Upper lobe of left lung (tissue), 6 donors: ENCODE results near the gene COG7. TPM values are rescaled to one million over a fixed set of nuclear protein-coding genes. Genes with fewer than 3 reads are reported as not detected.

Experiments used
- ATAC-seq, 2 donors: fragments of 200-7000 bp; cut with Tn5 transposase; one replicate each; pipeline ENCODE4 v1.9.1; 2022; ENCODE audit warnings: mild to moderate bottlenecking in 2 of 2, moderate library complexity in 2 of 2; ENCODE audit not compliant: low FRiP score in 2 of 2
- DNase-seq, 2 donors: peaks; one replicate each; pipeline ENCODE4 v3.0.0-alpha.2; 2019 to 2020
- H3K27ac ChIP-seq, 4 donors: fragments of 200-600 bp; sonication (generic); one replicate each; pipeline ENCODE4 v1.5.1; 2016 to 2019
- H3K27me3 ChIP-seq, 4 donors: fragments of 200-600 bp; sonication (generic); one replicate each; pipeline ENCODE4 v1.5.1; 2017 to 2019
- H3K36me3 ChIP-seq, 4 donors: fragments of 200-600 bp; sonication (generic); one replicate each; pipeline ENCODE4 v1.5.1; 2016 to 2019
- H3K4me1 ChIP-seq, 4 donors: fragments of 200-600 bp; sonication (generic); one replicate each; pipeline ENCODE4 v1.5.1; 2018 to 2019
- H3K4me3 ChIP-seq, 4 donors: fragments of 200-600 bp; sonication (generic); one replicate each; pipeline ENCODE4 v1.5.1; 2017 to 2019; ENCODE audit warnings: mild to moderate bottlenecking in 2 of 4, moderate library complexity in 1 of 4
- H3K9me3 ChIP-seq, 4 donors: fragments of 200-600 bp; sonication (generic); one replicate each; pipeline ENCODE4 v1.5.1; 2018 to 2019
- EP300 ChIP-seq, 4 donors: sonication (generic); formaldehyde crosslinking; IDR thresholded peaks; one replicate each; pipeline ENCODE4 v1.5.1; 2017; ENCODE audit warnings: antibody characterized with exemption in 4 of 4, control low read depth in 2 of 4
- POLR2A ChIP-seq, 4 donors: fragments of 450-650 bp; IDR thresholded peaks; one replicate each; pipeline ENCODE4 v1.5.1; 2016 to 2017; ENCODE audit warnings: antibody characterized with exemption in 4 of 4, mild to moderate bottlenecking in 2 of 4
- POLR2AphosphoS5 ChIP-seq, 2 donors: sonication (generic); formaldehyde crosslinking; IDR thresholded peaks; one replicate each; pipeline ENCODE4 v1.5.1; 2017; ENCODE audit warnings: antibody characterized with exemption in 2 of 2
- whole genome bisulfite sequencing, 2 donors: methylation state at CpG; one replicate each; pipeline ENCODE4 v1.1.5; 2017 to 2018; 5-methylcytosine and 5-hydroxymethylcytosine counted together
- total RNA-seq, 6 donors: library from RNA; depleted of rRNA in 4 of 6; stranded (reverse); fragments of >200 nt in 4 of 6; gene quantifications; one replicate each; pipeline versions ENCODE4 v1.1.0 to v1.2.1, GENCODE V29; 2016 to 2021
- TF ChIP-seq, protein P1 (sequence below), 6 experiments: fragments of 450-650 bp in 4 of 6; fragments of 200-600 bp in 2 of 6; sonication (generic) in 2 of 6; IDR thresholded peaks; one replicate each; pipeline ENCODE4 v1.5.1; 2016 to 2019; ENCODE audit warnings: antibody characterized with exemption in 6 of 6
- donor health status: DM: no; HTN: no; CAD: no; lungs with moderate emphysema.
- donor health status: DM: no; HTN: yes; CAD: no; lungs with severe emphysema.

The COG7 gene
- total RNA-seq, 6 donors from 2014 or later = 16.9 to 61.8 (median 24.8) TPM

DNA sequence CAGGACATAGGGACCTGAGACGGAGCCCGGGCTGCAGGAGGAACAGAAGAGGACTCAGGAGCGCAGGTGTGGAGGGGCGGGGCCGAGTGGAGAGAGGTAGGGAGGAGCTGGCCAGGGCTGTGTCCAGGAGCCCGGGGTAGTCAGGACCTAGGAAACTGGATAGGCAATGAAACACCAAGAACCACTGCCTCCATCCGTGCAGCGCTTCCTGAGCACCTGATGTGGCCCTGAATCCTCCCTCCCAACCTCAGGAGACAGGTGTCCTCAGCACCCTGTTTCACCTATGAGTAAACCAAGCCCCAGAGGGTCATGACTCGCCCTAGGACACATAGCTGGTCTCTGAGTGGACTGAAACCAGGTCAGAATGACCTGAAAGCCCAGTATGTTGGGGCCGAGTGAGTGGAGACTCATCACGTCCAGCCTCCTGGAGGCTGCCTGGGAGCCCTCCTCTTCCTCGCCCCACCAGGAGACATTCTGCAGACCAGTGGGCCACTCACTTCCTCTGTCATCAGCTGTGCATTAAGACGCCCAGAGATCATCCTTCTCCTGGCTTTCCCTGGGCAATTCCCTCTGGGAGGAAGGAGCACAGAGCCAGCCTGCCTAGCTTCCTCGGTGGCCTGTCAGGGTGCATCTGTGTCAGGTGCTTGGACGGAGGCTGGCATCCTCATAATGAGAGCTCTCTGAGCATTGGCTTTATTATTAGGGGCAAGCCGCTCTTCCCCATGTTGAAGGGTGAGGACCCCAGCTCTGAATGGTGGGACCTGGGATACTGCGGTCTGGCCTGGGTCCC is 78.1 kb downstream of the COG7 start:
- 70 to 71% methylated on average over 9 to 17 of the region's 17 CpGs for WGBS, 2 donors
- H3K9me3 ChIP-seq = no peaks in the 10 kb centered on the region
- DNase-seq (peak in 1 of 2 donors; percentile 72), ATAC-seq (peak; percentile 23 to 70)
- no peak overlapping the region for H3K4me3 ChIP-seq
- no peak overlapping the region for H3K27ac ChIP-seq
- H3K36me3 ChIP-seq = no peaks in the 10 kb centered on the region
- H3K27me3 ChIP-seq = no peaks in the 10 kb centered on the region
- no peaks in the 10 kb centered on the region for H3K4me1 ChIP-seq
- TF ChIP-seq POLR2AphosphoS5 (IDR thresholded peaks at IDR 0.05) = no peak
- no peak for TF ChIP-seq POLR2A (IDR thresholded peaks at IDR 0.05)
- TF ChIP-seq, protein P1, sequence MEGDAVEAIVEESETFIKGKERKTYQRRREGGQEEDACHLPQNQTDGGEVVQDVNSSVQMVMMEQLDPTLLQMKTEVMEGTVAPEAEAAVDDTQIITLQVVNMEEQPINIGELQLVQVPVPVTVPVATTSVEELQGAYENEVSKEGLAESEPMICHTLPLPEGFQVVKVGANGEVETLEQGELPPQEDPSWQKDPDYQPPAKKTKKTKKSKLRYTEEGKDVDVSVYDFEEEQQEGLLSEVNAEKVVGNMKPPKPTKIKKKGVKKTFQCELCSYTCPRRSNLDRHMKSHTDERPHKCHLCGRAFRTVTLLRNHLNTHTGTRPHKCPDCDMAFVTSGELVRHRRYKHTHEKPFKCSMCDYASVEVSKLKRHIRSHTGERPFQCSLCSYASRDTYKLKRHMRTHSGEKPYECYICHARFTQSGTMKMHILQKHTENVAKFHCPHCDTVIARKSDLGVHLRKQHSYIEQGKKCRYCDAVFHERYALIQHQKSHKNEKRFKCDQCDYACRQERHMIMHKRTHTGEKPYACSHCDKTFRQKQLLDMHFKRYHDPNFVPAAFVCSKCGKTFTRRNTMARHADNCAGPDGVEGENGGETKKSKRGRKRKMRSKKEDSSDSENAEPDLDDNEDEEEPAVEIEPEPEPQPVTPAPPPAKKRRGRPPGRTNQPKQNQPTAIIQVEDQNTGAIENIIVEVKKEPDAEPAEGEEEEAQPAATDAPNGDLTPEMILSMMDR (IDR thresholded peaks at IDR 0.05) = no peak
- no peak for TF ChIP-seq EP300 (IDR thresholded peaks at IDR 0.05)

DNA sequence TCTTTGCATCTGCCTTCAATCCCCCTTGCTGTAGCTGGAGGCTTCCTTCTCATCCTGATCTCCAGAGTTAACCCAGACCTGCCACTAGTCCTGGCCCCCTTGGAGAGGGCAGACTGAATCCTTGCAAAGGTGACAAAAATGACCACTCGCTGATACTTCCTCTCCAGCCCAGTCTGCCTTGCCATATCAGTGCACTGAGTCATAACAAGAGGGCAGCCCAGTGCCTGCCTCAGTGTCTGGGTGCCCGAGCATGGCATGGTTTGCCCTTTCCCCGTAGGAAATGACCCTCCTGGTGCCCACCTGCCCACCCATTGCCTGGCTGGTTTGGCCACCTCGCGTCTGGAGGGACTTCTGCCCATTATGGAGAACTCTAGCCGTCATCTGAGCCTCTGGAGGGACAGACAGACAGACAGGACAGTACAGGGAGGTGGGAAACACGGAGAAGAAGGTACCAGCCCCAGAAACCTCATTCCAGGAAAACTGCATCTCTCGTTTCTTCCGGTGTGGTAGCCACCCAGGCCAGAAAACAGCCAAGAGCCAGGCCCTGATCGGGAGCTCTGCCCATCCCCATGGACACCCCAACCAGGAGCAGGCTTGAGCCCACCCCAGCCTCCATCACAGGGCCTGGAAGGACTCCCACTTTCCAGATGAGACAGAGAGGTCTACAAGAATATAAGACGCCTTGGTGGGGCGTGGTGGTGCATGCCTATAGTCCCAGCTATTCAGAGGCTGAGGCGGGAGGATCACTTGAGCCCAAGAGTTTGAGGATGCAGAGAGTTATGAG is 79.4 kb downstream of the COG7 start:
- no peaks in the 10 kb centered on the region for H3K27me3 ChIP-seq
- H3K36me3 ChIP-seq = no peaks in the 10 kb centered on the region
- no peak overlapping the region for H3K27ac ChIP-seq
- no peak overlapping the region for H3K4me3 ChIP-seq
- TF ChIP-seq, protein P1 (IDR thresholded peaks at IDR 0.05) = no peak
- TF ChIP-seq POLR2AphosphoS5 (IDR thresholded peaks at IDR 0.05) = no peak
- TF ChIP-seq POLR2A (IDR thresholded peaks at IDR 0.05) = no peak
- TF ChIP-seq EP300 (IDR thresholded peaks at IDR 0.05) = no peak
- WGBS, 2 donors = 90% methylated on average over 9 to 13 of the region's 13 CpGs
- H3K4me1 ChIP-seq = no peaks in the 10 kb centered on the region
- ATAC-seq (no peak), DNase-seq (no peak)
- no peaks in the 10 kb centered on the region for H3K9me3 ChIP-seq

DNA sequence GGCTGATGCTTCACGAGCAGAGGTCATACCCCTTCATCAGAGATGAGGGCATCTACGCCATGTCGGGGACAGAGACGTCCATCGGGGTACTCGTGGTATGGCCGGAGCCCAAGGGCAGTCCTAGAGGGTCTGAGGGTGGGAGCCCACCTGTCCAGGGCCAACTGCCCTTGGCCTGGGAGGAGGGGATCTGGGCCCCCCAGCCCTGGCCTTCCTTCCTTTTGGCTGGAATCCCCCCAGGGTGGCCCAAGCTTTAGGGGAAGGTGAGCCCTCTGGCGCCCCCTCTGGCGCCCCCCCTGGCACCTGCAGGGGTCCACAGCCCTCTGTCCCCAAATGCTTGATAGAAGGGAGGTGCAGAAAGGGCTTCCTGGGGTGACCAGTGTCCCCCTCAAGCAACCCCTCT is 81.6 kb downstream of the COG7 start:
- H3K9me3 ChIP-seq = no peaks in the 10 kb centered on the region
- DNase-seq = no peak
- 85% methylated on average over 7 of the region's 9 CpGs; no CpG with 5 or more reads in 1 of the 2 donors for WGBS, 2 donors
- H3K27ac ChIP-seq = no peak overlapping the region
- TF ChIP-seq POLR2AphosphoS5 (IDR thresholded peaks at IDR 0.05) = no peak
- TF ChIP-seq EP300 (IDR thresholded peaks at IDR 0.05) = no peak
- TF ChIP-seq POLR2A (IDR thresholded peaks at IDR 0.05) = no peak
- TF ChIP-seq, protein P1 (IDR thresholded peaks at IDR 0.05) = no peak
- no peaks in the 10 kb centered on the region for H3K27me3 ChIP-seq
- H3K4me3 ChIP-seq = no peak overlapping the region
- ATAC-seq = no peak
- H3K36me3 ChIP-seq = no peaks in the 10 kb centered on the region
- H3K4me1 ChIP-seq = peaks cover 0 to 2% (median 0%) of the 10 kb centered on the region in 4 donors

DNA sequence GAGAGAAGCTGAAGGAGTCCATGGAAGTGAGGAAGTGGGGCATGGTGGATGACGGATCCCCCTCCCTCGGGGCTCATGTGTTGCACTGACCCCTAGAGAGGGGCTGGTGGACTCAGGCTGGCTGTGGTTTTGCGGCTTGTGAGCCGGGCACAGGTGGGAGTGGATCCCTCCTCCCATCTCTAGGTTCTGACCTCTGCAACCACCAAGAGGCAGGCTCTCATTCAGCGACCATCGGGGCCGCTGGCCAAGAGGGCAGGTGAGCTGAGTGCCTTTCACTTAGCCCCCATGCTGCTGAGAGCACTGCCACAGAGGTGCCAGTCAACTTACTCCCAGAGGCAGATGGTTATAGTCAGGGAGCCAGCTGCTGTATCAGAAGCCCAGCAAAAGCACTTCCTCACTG is 83.6 kb downstream of the COG7 start:
- Histone ChIP-seq H3K9me3 (no peaks in the 10 kb centered on the region), H3K27me3 (no peaks in the 10 kb centered on the region), H3K4me3 (no peak overlapping the region), H3K4me1 (peaks cover 0 to 14% (median 2%) of the 10 kb centered on the region in 4 donors), H3K27ac (no peak overlapping the region), H3K36me3 (no peaks in the 10 kb centered on the region)
- ATAC-seq = no peak
- DNase-seq = no peak
- no peak for TF ChIP-seq POLR2A (IDR thresholded peaks at IDR 0.05)
- TF ChIP-seq POLR2AphosphoS5 (IDR thresholded peaks at IDR 0.05) = no peak
- TF ChIP-seq, protein P1 (IDR thresholded peaks at IDR 0.05) = no peak
- no peak for TF ChIP-seq EP300 (IDR thresholded peaks at IDR 0.05)
- 60 to 68% methylated on average over 4 to 7 of the region's 7 CpGs for WGBS, 2 donors
